ENCODE results near the gene IL31. TPM values are rescaled to one million over a fixed set of nuclear protein-coding genes. Genes with fewer than 3 reads are reported as not detected.

IL31 gene
- total RNA-seq, 1 experiment from 2014 or later: not detected

DNA sequence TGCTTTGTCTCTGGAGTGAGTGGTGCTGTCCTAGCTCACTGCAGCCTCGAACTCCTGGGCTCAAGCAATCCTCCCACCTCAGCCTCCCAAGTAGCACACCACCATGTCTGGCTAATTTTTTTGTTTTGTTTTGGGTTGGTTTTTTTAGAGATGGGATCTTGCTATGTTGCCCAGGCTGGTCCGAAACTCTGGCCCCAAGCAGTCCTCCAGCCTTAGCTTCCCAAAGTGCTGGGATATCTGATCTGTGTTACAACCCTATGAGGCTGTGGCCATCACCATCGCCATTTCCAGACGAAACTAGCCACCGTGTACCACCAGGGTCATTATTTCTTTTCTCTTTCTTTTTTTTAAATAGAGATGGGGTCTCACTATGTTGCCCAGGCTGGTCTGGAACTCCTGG, 2.6 kb downstream of the IL31 start:
- no peak overlapping the region for H2AFZ ChIP-seq (ENCODE audit: low read length)
- H3K27me3 ChIP-seq (ENCODE audit: low read length): no peaks in the 10 kb centered on the region
- no peak overlapping the region for H3K4me2 ChIP-seq (ENCODE audit: low read depth, low read length, poor library complexity, severe bottlenecking)
- no peaks in the 10 kb centered on the region for H3K79me2 ChIP-seq (ENCODE audit: low read length)
- no peak overlapping the region for H3K27ac ChIP-seq (ENCODE audit: low read length)
- H3K9ac ChIP-seq (ENCODE audit: low read length): no peak overlapping the region
- no peak overlapping the region for H3K4me3 ChIP-seq (ENCODE audit: low read length)
- no peaks in the 10 kb centered on the region for H3K9me2 ChIP-seq (replicated peaks; ENCODE audit: insufficient read depth, low read length)
- no peaks in the 10 kb centered on the region for H3K9me3 ChIP-seq (ENCODE audit: low read length)
- DNase-seq: no peak
- H3K36me3 ChIP-seq (ENCODE audit: insufficient read depth, low read length): no peaks in the 10 kb centered on the region
- H4K20me1 ChIP-seq (ENCODE audit: insufficient read depth, low read depth, low read length): no peaks in the 10 kb centered on the region
- no peaks in the 10 kb centered on the region for H3K4me1 ChIP-seq (ENCODE audit: low read length)

DNA sequence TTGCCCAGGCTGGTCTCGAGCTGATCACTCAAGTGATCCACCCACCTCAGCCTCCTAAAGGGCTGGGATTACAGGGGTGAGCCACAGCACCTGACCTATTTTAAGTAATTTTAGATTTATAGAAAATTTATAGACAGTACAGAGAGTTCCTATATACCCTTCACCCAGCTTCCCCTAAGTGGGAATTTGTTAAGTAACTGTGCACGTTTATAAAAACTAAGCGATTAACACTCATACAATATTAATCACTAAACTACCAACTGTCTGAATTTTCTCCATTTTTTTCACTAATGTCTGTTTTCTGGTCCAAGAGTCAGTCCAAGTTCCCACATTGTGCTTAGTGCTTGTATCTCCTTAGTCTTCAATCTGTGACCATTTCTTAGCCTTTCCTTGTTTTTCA, 5.5 kb downstream of the IL31 start:
- no peaks in the 10 kb centered on the region for H3K27me3 ChIP-seq (ENCODE audit: low read length)

DNA sequence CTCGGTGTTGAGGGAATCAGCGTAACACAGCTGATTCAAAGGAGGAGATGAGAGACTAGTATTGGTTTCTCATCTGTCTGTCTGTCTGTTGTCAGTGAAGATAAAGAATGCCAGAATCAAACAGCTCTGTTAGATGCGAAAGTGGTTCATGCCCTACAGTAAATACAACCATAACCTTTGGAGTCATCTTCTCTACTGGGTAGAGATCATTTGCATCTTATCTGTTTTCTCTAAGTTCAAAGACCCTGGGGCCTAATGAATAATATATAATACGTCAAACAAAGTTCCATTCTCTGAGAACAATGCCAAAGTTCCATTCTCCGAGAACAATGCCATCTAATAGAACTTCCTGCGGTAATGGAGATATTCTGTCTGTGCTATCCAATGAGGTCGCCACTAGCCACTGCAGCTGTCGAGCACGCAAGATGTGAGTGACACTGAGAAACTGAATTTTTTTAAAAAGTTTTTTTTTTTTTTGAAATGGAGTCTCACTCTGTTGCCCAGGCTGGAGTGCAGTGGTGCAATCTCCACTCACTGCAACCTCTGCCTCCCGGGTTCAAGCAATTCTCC, 6.6 kb downstream of the IL31 start:
- H3K9me3 ChIP-seq (ENCODE audit: low read length): no peaks in the 10 kb centered on the region
- no peak overlapping the region for H3K4me2 ChIP-seq (ENCODE audit: low read depth, low read length, poor library complexity, severe bottlenecking)
- no peaks in the 10 kb centered on the region for H3K79me2 ChIP-seq (ENCODE audit: low read length)
- no peaks in the 10 kb centered on the region for H3K36me3 ChIP-seq (ENCODE audit: insufficient read depth, low read length)
- no peaks in the 10 kb centered on the region for H3K9me2 ChIP-seq (replicated peaks; ENCODE audit: insufficient read depth, low read length)
- no peaks in the 10 kb centered on the region for H3K4me1 ChIP-seq (ENCODE audit: low read length)
- no peak overlapping the region for H3K4me3 ChIP-seq (ENCODE audit: low read length)
- no peak overlapping the region for H2AFZ ChIP-seq (ENCODE audit: low read length)
- H4K20me1 ChIP-seq (ENCODE audit: insufficient read depth, low read depth, low read length): no peaks in the 10 kb centered on the region
- no peak overlapping the region for H3K27ac ChIP-seq (ENCODE audit: low read length)
- no peak overlapping the region for H3K9ac ChIP-seq (ENCODE audit: low read length)
- DNase-seq: no peak
- H3K27me3 ChIP-seq (ENCODE audit: low read length): no peaks in the 10 kb centered on the region

More for the DNA sequence above, 5.5 kb downstream of the IL31 start:
- Histone ChIP-seq H2AFZ (ENCODE audit: low read length) (no peak overlapping the region), H3K4me1 (ENCODE audit: low read length) (no peaks in the 10 kb centered on the region), H3K27ac (ENCODE audit: low read length) (no peak overlapping the region), H3K4me3 (ENCODE audit: low read length) (no peak overlapping the region), H3K9me2 (replicated peaks; ENCODE audit: insufficient read depth, low read length) (no peaks in the 10 kb centered on the region), H3K4me2 (ENCODE audit: low read depth, low read length, poor library complexity, severe bottlenecking) (no peak overlapping the region), H3K36me3 (ENCODE audit: insufficient read depth, low read length) (no peaks in the 10 kb centered on the region), H3K9ac (ENCODE audit: low read length) (no peak overlapping the region), H3K79me2 (ENCODE audit: low read length) (no peaks in the 10 kb centered on the region), H3K9me3 (ENCODE audit: low read length) (no peaks in the 10 kb centered on the region), H4K20me1 (ENCODE audit: insufficient read depth, low read depth, low read length) (no peaks in the 10 kb centered on the region)
- DNase-seq: no peak

DNA sequence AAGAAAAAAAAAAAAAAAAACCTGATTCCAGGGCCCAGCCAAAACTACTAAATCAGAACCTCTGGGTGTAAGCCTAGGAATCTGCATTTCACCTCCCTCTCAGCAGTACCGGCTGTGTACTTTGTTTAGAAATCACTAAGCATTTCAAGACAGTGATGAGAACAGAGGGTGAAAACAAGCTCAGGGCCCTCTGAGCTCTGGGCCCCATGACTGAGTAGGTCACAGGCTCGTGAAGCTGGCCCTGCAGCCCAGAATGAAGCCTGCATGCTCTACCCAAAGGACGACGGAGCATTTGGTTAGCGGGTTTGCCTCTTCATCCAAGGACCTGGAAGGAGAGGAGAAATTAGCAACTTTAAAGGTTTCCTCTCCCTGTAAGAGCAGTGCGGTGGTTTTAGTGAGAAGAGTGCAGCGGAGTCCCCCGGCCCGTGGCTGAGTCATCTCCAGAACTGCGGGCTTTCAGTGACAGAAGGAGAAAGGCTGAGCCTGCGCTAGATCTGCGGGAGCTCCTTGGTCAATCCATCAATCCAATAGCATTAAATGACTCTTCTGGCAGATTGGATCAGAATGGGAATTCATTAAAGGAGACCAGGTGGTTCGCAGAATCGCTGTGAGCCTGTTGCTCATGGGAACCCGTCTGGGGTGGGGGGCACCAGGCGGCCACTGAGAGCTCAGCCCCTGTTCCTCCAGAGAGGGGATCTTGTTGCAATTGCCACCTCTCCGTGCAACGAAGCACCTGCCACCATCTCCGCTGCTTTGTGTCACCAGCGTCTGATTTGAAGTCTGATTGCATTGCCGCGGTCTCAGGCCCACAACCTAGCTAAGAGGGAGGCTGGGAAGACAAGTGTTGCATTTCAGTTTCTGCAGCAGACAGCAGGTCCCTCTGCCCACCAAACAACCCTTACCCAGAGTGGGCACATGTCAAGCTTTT, 7.3 kb downstream of the IL31 start:
- no peak overlapping the region for H3K9ac ChIP-seq (ENCODE audit: low read length)
- no peaks in the 10 kb centered on the region for H3K9me2 ChIP-seq (replicated peaks; ENCODE audit: insufficient read depth, low read length)
- no peaks in the 10 kb centered on the region for H3K79me2 ChIP-seq (ENCODE audit: low read length)
- H4K20me1 ChIP-seq (ENCODE audit: insufficient read depth, low read depth, low read length): no peaks in the 10 kb centered on the region
- no peaks in the 10 kb centered on the region for H3K9me3 ChIP-seq (ENCODE audit: low read length)
- no peak overlapping the region for H3K27ac ChIP-seq (ENCODE audit: low read length)
- no peak overlapping the region for H3K4me2 ChIP-seq (ENCODE audit: low read depth, low read length, poor library complexity, severe bottlenecking)
- no peak overlapping the region for H2AFZ ChIP-seq (ENCODE audit: low read length)
- H3K27me3 ChIP-seq (ENCODE audit: low read length): no peaks in the 10 kb centered on the region
- DNase-seq: no peak
- H3K4me1 ChIP-seq (ENCODE audit: low read length): no peaks in the 10 kb centered on the region
- no peaks in the 10 kb centered on the region for H3K36me3 ChIP-seq (ENCODE audit: insufficient read depth, low read length)
- H3K4me3 ChIP-seq (ENCODE audit: low read length): no peak overlapping the region

DNA sequence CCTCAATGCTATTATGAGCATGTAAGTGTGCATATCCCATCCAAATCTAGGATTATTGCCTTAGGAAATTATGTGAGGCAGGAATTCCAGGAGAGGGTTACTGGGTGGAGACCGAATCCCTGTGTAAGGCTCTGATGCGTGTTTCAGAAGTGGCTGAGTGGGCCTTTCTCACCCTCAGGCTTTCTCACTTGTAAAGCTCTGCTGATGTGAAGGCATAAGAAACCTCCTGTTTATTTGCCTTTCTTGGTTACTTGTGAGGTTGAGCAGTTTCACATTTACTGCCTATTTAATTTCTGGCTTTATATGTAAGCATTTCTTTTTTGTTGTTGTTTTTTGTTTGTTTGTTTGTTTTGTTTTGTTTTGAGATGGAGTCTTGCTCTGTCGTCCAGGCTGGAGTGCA, 11.0 kb downstream of the IL31 start:
- no peak overlapping the region for H3K9ac ChIP-seq (ENCODE audit: low read length)
- no peak overlapping the region for H3K27ac ChIP-seq (ENCODE audit: low read length)
- H3K4me2 ChIP-seq (ENCODE audit: low read depth, low read length, poor library complexity, severe bottlenecking): no peak overlapping the region
- no peaks in the 10 kb centered on the region for H3K9me2 ChIP-seq (replicated peaks; ENCODE audit: insufficient read depth, low read length)
- H4K20me1 ChIP-seq (ENCODE audit: insufficient read depth, low read depth, low read length): no peaks in the 10 kb centered on the region
- H3K36me3 ChIP-seq (ENCODE audit: insufficient read depth, low read length): no peaks in the 10 kb centered on the region
- H2AFZ ChIP-seq (ENCODE audit: low read length): no peak overlapping the region
- H3K79me2 ChIP-seq (ENCODE audit: low read length): no peaks in the 10 kb centered on the region
- no peak overlapping the region for H3K4me3 ChIP-seq (ENCODE audit: low read length)
- H3K27me3 ChIP-seq (ENCODE audit: low read length): no peaks in the 10 kb centered on the region
- DNase-seq: no peak
- H3K9me3 ChIP-seq (ENCODE audit: low read length): no peaks in the 10 kb centered on the region
- H3K4me1 ChIP-seq (ENCODE audit: low read length): no peaks in the 10 kb centered on the region

DNA sequence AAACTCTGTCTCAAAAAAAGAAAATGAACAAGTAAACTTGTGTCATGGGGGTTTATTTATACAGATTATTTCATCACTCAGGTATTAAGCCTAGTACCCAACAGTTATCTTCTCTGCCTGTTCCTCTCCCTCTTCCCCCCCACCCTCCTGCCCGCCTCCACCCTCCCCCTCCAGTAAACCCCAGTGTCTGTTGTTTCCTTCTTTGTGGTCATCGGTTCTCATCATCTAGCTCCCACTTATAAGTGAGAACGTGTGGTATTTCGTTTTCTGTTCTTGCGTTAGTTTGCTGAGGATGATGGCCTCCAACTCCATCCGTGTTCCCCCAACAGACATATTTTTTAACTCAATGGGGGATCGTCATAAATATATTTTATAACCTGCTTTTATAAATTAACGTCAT, 12.3 kb downstream of the IL31 start:
- H3K4me3 ChIP-seq (ENCODE audit: low read length): no peak overlapping the region
- no peak overlapping the region for H3K27ac ChIP-seq (ENCODE audit: low read length)
- H3K4me1 ChIP-seq (ENCODE audit: low read length): no peaks in the 10 kb centered on the region
- no peak overlapping the region for H3K9ac ChIP-seq (ENCODE audit: low read length)
- no peaks in the 10 kb centered on the region for H3K9me3 ChIP-seq (ENCODE audit: low read length)
- no peak for DNase-seq
- no peak overlapping the region for H3K4me2 ChIP-seq (ENCODE audit: low read depth, low read length, poor library complexity, severe bottlenecking)
- no peaks in the 10 kb centered on the region for H4K20me1 ChIP-seq (ENCODE audit: insufficient read depth, low read depth, low read length)
- no peaks in the 10 kb centered on the region for H3K9me2 ChIP-seq (replicated peaks; ENCODE audit: insufficient read depth, low read length)
- H2AFZ ChIP-seq (ENCODE audit: low read length): no peak overlapping the region
- H3K36me3 ChIP-seq (ENCODE audit: insufficient read depth, low read length): no peaks in the 10 kb centered on the region
- no peaks in the 10 kb centered on the region for H3K27me3 ChIP-seq (ENCODE audit: low read length)
- no peaks in the 10 kb centered on the region for H3K79me2 ChIP-seq (ENCODE audit: low read length)

DNA sequence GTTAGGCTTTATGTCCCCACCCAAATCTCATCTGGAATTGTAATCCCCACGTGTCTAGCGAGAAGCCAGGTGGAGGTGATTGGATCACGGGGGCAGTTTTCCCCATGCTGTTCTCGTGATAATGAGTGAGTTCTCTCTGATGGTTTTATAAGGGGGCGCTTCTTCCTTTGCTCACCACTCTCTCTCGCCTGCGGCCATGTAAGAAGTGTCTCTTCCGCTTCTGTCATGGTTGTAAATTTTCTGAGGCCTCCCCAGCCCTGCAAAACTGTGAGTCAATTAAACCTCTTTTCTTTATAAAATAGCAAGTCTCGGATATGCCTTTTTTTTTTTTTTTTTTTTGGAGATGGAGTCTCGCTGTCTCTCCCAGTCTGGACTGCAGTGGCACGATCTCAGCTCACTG, 13.3 kb downstream of the IL31 start:
- H4K20me1 ChIP-seq (ENCODE audit: insufficient read depth, low read depth, low read length): no peaks in the 10 kb centered on the region
- H3K27ac ChIP-seq (ENCODE audit: low read length): no peak overlapping the region

DNA sequence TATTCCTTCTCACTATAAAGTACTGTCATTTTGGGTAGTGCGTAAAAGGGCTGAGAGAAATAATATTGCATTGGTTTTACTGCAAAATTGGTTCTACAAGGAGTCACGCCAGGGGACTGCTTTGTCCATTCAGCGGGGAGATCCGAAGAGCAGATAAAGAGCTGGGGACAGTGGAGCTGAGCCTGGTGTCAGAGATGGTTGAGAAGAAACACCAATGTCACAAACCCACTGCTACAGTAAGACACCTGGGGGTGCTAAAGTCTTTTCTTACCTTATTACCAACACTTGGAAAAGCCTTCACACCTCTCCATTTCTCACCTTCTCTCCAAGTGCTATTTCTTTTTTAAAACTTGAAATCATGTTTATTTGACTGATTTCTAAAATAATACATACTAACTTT, 14.1 kb downstream of the IL31 start:
- H3K9me2 ChIP-seq (replicated peaks; ENCODE audit: insufficient read depth, low read length): no peaks in the 10 kb centered on the region
- no peaks in the 10 kb centered on the region for H3K27me3 ChIP-seq (ENCODE audit: low read length)
- no peaks in the 10 kb centered on the region for H3K79me2 ChIP-seq (ENCODE audit: low read length)
- DNase-seq: no peak
- H3K9me3 ChIP-seq (ENCODE audit: low read length): no peaks in the 10 kb centered on the region
- H3K4me3 ChIP-seq (ENCODE audit: low read length): no peak overlapping the region
- H3K36me3 ChIP-seq (ENCODE audit: insufficient read depth, low read length): no peaks in the 10 kb centered on the region
- H2AFZ ChIP-seq (ENCODE audit: low read length): no peak overlapping the region
- H3K4me1 ChIP-seq (ENCODE audit: low read length): no peaks in the 10 kb centered on the region
- H3K9ac ChIP-seq (ENCODE audit: low read length): no peak overlapping the region
- H4K20me1 ChIP-seq (ENCODE audit: insufficient read depth, low read depth, low read length): no peaks in the 10 kb centered on the region
- no peak overlapping the region for H3K27ac ChIP-seq (ENCODE audit: low read length)
- no peak overlapping the region for H3K4me2 ChIP-seq (ENCODE audit: low read depth, low read length, poor library complexity, severe bottlenecking)

More for the DNA sequence above, 13.3 kb downstream of the IL31 start:
- Histone ChIP-seq H3K4me2 (ENCODE audit: low read depth, low read length, poor library complexity, severe bottlenecking) (no peak overlapping the region), H3K27me3 (ENCODE audit: low read length) (no peaks in the 10 kb centered on the region), H3K9me2 (replicated peaks; ENCODE audit: insufficient read depth, low read length) (no peaks in the 10 kb centered on the region), H2AFZ (ENCODE audit: low read length) (no peak overlapping the region), H3K79me2 (ENCODE audit: low read length) (no peaks in the 10 kb centered on the region), H3K4me3 (ENCODE audit: low read length) (no peak overlapping the region), H3K4me1 (ENCODE audit: low read length) (no peaks in the 10 kb centered on the region), H3K9me3 (ENCODE audit: low read length) (no peaks in the 10 kb centered on the region), H3K36me3 (ENCODE audit: insufficient read depth, low read length) (no peaks in the 10 kb centered on the region), H3K9ac (ENCODE audit: low read length) (no peak overlapping the region)
- DNase-seq: no peak

All from Karpas-422 (cell line).